Thoracic aorta (tissue), 2 donors: ENCODE results near the gene TAGLN. TPM values are rescaled to one million over a fixed set of nuclear protein-coding genes. Genes with fewer than 3 reads are reported as not detected.
A peak's percentile ranks its signal among the peaks of the same experiment; 100 is the strongest.

Experiments
- ATAC-seq: fragments of 150-250 bp; one replicate; pipeline ENCODE4 v1.8.0; 2017; ENCODE audit warnings: low read depth; ENCODE audit not compliant: insufficient number of reproducible peaks, low FRiP score
- DNase-seq: peaks from one replicate; pipeline ENCODE4 v3.0.0-alpha.2; 2020; ENCODE audit warnings: low spot score
- H3K27ac ChIP-seq, 2 donors: fragments of 200-600 bp; sonication (generic); 1 replicate in 1 of 2; 2 replicates in 1 of 2; pipeline ENCODE4 v1.5.1; 2016; ENCODE audit warnings: mild to moderate bottlenecking in 2 of 2, moderate library complexity in 2 of 2
- H3K27me3 ChIP-seq: fragments of 200-600 bp; sonication (generic); replicated peaks from 2 replicates; pipeline ENCODE4 v1.6.0; 2016; ENCODE audit warnings: mild to moderate bottlenecking; ENCODE audit not compliant: insufficient read depth
- H3K36me3 ChIP-seq: fragments of 200-600 bp; sonication (generic); one replicate; pipeline ENCODE4 v1.5.1; 2016
- H3K4me1 ChIP-seq, 2 donors: fragments of 200-600 bp; sonication (generic); 1 replicate in 1 of 2; 2 replicates in 1 of 2; pipeline versions ENCODE4 v1.5.1 to v1.6.0; 2016; ENCODE audit warnings: low read depth in 2 of 2, mild to moderate bottlenecking in 1 of 2; ENCODE audit not compliant: control insufficient read depth in 1 of 2
- H3K4me3 ChIP-seq: fragments of 200-600 bp; sonication (generic); 2 replicates; pipeline ENCODE4 v1.5.1; 2016; ENCODE audit warnings: mild to moderate bottlenecking
- H3K9me3 ChIP-seq: fragments of 200-600 bp; sonication (generic); 2 replicates; pipeline ENCODE4 v1.5.1; 2016
- total RNA-seq, 2 donors: library from RNA; depleted of rRNA; stranded (reverse); fragments of >200 nt; gene quantifications; one replicate each; pipeline versions ENCODE4 v1.1.0 to v1.2.3, GENCODE V29; 2016
- TF ChIP-seq, protein P1 (sequence below): fragments of 200-600 bp; sonication (generic); IDR thresholded peaks from one replicate; pipeline ENCODE4 v1.5.1; 2019; ENCODE audit warnings: antibody characterized with exemption

TAGLN gene
- total RNA-seq, 2 donors from 2014 or later = 6,975 to 13,974 TPM

DNA sequence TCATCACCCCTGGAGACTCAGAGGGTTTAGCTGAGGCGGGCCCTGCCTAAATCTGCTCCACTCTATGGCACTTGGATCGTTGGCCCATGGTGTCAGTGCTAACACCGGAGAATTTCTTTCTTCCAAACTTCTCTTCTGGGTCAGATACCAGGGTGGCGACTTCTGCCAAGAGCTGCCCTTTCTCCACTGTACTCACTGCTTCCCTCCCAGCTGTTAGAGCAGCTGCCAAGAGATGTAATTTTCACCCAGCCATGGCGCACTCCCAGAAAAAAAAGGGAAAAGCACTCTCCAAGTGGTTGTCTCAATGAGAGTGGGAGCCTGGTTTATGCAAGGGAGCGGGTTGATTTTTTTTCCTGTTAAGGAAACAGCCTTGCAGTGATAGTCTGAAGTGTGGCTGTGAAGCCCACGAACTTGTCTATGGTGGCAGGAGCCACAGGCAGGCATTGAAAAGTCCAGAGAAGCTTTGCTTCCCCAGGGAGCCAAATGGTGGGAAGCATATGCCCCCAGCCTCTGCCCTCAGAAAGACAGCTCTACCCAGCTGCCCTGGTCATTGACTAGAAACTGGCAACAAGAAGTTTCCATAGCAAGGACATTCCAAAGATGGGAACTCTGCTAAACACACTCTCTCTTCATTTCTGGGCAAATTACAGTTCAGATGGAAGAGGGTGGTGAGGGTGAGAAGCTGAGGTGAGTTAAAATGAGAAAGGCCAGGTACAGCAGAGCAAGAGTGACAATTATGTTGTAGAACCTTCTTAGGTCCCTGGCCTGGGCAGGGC, 22.0 kb downstream of the TAGLN start:
- ATAC-seq (peak; percentile 12), DNase-seq (no peak)
- Histone ChIP-seq H3K27ac (peak overlapping the region; percentile 95 to 99), H3K4me1 (peaks cover 42 to 74% of the 10 kb centered on the region in 2 donors), H3K4me3 (peak overlapping the region; percentile 40), H3K36me3 (peaks cover 4% of the 10 kb centered on the region), H3K9me3 (no peaks in the 10 kb centered on the region), H3K27me3 (no peaks in the 10 kb centered on the region)
- TF ChIP-seq, protein P1, sequence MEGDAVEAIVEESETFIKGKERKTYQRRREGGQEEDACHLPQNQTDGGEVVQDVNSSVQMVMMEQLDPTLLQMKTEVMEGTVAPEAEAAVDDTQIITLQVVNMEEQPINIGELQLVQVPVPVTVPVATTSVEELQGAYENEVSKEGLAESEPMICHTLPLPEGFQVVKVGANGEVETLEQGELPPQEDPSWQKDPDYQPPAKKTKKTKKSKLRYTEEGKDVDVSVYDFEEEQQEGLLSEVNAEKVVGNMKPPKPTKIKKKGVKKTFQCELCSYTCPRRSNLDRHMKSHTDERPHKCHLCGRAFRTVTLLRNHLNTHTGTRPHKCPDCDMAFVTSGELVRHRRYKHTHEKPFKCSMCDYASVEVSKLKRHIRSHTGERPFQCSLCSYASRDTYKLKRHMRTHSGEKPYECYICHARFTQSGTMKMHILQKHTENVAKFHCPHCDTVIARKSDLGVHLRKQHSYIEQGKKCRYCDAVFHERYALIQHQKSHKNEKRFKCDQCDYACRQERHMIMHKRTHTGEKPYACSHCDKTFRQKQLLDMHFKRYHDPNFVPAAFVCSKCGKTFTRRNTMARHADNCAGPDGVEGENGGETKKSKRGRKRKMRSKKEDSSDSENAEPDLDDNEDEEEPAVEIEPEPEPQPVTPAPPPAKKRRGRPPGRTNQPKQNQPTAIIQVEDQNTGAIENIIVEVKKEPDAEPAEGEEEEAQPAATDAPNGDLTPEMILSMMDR = no peak

DNA sequence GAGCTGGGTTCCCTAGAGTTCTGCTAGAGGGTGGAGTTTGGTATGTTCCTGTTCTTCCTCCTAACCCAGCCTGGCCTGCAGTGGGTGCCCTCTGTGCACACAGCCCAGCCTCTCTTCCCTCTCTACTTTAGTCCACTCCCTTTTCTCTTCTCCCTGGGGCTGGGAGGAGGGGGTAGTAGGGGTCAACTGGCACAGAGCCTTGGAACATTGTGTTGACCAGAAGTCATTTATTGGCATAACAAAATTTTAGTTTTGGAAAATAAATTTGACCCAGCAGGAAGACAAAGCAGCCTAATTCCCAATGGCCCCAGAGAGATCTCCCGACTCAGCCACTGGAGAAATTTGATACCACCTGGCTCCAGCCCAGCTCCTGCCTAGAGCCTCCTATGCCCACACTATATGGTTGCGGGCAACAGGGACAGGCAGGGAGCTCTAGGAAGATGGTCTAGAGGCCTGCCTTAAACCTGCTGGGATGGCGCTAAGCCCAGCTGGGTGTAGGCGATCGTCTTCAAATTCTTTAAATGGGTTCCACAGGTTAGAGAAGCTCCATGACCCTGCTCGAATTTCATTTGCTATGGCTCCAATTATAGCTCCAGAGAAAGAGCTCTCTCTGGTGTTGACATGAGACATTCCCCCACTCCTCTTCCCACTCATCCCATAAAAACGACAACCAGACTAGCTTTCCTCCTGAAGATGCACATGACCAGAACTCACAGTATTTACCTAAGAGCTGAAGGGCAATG, 22.8 kb downstream of the TAGLN start:
- no peak for DNase-seq
- peaks cover 37 to 72% of the 10 kb centered on the region in 2 donors for H3K4me1 ChIP-seq
- peaks cover 8% of the 10 kb centered on the region for H3K36me3 ChIP-seq
- no peaks in the 10 kb centered on the region for H3K27me3 ChIP-seq
- peak overlapping the region; percentile 95 to 99 for H3K27ac ChIP-seq
- TF ChIP-seq, protein P1 = no peak
- no peaks in the 10 kb centered on the region for H3K9me3 ChIP-seq
- ATAC-seq = no peak
- peak overlapping the region; percentile 40 for H3K4me3 ChIP-seq

DNA sequence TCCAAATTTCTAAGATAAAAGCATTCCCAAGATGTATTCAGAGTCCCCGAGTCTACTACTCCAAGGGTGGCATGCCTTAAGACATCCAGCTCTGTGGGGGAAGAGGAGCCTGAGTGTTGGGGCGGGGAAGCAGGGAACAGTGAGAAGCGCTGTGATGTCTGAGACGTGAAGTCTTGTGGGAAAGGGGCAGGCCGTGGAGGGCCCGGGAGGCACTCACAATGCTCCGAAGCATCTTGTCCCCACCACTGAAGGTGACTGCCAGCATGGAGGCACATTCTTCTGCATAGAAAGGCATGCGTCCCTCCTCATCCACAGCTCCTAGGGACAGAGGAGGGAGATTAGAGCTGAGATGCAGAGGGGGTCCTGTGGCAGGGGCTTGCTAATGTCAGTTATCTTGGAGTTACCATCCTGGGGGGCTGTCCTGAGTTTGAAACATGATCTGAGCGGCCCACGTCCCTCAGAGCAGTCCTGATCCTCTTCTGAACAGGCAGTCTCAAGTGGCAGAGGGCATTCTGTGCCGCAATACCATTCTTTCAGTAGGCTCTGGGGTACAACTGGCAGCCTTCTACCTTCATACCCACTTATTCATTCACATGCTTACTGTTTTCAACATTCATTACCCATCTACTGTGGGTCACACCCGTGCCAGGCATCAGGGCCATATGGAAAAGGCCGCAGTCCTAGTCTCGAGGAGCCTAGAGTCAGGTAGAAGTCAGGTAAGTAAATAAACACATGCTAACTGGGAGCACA, 24.0 kb downstream of the TAGLN start:
- ATAC-seq = no peak
- Histone ChIP-seq H3K4me3 (no peak overlapping the region), H3K27me3 (no peaks in the 10 kb centered on the region), H3K36me3 (peaks cover 20% of the 10 kb centered on the region), H3K27ac (peak overlapping the region; percentile 95 to 99), H3K4me1 (peaks cover 30 to 59% of the 10 kb centered on the region in 2 donors), H3K9me3 (no peaks in the 10 kb centered on the region)
- TF ChIP-seq, protein P1 = no peak
- no peak for DNase-seq

DNA sequence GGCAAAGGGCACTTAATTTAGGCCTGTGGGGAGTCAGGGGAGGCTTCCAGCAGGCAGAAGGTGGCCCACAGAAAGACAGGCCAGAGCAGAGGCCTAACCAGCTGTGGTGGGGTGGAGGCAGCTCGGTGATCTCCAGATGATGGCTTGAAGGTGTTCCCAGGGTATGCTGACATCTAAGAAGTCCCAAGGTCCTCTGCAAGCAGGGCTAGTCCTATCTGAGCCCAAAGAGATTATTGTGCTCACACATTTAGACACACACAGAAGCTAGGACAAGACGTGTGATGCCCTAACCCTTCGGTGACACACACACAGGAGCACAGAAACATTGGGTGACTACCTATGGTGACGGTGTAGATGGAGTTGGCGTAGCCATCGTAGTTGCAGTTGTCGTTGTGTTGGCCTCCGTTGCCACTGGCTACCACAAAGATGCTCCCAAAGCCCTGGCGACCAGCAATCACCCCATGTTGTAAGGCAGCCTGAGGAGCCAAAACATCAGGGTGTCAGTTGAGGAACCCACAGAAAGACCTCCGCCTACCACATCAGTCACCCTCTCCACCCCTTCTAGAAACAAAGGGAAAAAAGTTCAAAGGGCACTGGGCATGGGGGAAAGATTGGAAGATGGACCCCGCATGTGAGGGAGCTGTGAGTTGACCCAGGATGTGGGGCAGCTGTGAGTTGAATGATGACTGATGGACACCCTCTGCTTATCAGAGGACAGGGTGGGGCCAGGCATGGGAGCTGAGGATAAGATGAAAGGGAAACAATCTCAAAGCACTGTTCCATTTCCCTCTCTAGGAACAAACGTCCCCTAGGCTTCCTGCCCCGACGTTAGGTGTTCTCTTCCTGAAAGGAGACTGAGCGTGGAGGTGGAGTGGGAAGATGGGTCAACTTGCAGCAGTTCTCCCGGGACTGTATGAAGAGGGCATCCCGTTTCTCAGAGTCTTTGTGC, 24.8 kb downstream of the TAGLN start:
- peaks cover 24% of the 10 kb centered on the region for H3K36me3 ChIP-seq
- no peaks in the 10 kb centered on the region for H3K9me3 ChIP-seq
- ATAC-seq = no peak
- H3K4me1 ChIP-seq = peaks cover 22 to 51% of the 10 kb centered on the region in 2 donors
- no peaks in the 10 kb centered on the region for H3K27me3 ChIP-seq
- DNase-seq = no peak
- H3K4me3 ChIP-seq = no peak overlapping the region
- peak overlapping the region; percentile 95 to 99 for H3K27ac ChIP-seq
- TF ChIP-seq, protein P1 = no peak
